Vagina (tissue), 2 donors: ENCODE measurements around the gene NGFR. TPM values are rescaled to one million over a fixed set of nuclear protein-coding genes. Genes with fewer than 3 reads are reported as not detected.

Experiments used
- DNase-seq, 2 donors: peaks; one replicate each; pipeline ENCODE4 v3.0.0-alpha.2; 2017; ENCODE audit errors: extremely low spot score in 2 of 2
- H3K27ac ChIP-seq: fragments of 200-600 bp; sonication (generic); one replicate; pipeline ENCODE4 v1.5.1; 2019
- H3K27me3 ChIP-seq: fragments of 200-600 bp; sonication (generic); one replicate; pipeline ENCODE4 v1.5.1; 2019
- H3K36me3 ChIP-seq, 2 donors: fragments of 200-600 bp; sonication (generic); one replicate each; pipeline ENCODE4 v1.5.1; 2017 to 2019
- H3K4me1 ChIP-seq: fragments of 200-600 bp; sonication (generic); one replicate; pipeline ENCODE4 v1.5.1; 2019
- H3K4me3 ChIP-seq, 2 donors: fragments of 200-600 bp; sonication (generic); 1 replicate in 1 of 2; 2 replicates in 1 of 2; pipeline ENCODE4 v1.5.1; 2016 to 2019
- H3K9me3 ChIP-seq: fragments of 200-600 bp; sonication (generic); one replicate; pipeline ENCODE4 v1.5.1; 2019
- POLR2A ChIP-seq, 2 donors: fragments of 450-650 bp; IDR thresholded peaks; one replicate each; pipeline ENCODE4 v1.6.1; 2017; ENCODE audit warnings: antibody characterized with exemption in 2 of 2, mild to moderate bottlenecking in 2 of 2, moderate library complexity in 2 of 2
- POLR2AphosphoS5 ChIP-seq, 2 donors: sonication (generic); formaldehyde crosslinking; IDR thresholded peaks; one replicate each; pipeline ENCODE4 v1.9.0; 2017; ENCODE audit warnings: antibody characterized with exemption in 2 of 2, mild to moderate bottlenecking in 2 of 2, low read depth in 1 of 2; ENCODE audit not compliant: insufficient read depth in 1 of 2
- intact Hi-C: fragments of 100-400 bp; cut with DNase I; formaldehyde crosslinking; loops from one replicate; pipeline ENCODE4 v1.15.1; 2023
- microRNA-seq: library from miRNA; unstranded; fragments of <30 nt; microRNA quantifications from one replicate; pipeline ENCODE4, GENCODE V29; 2017; ENCODE audit warnings: borderline number of aligned reads, borderline replicate concordance
- small RNA-seq: library from RNA; depleted of rRNA; stranded (forward); fragments of <200 nt; gene quantifications from one replicate; pipeline ENCODE3, GENCODE V24; 2016
- total RNA-seq: library from RNA; depleted of rRNA; stranded (reverse); fragments of >200 nt; gene quantifications from one replicate; pipeline ENCODE4 v1.2.3, GENCODE V29; 2016
- TF ChIP-seq, protein P1 (sequence below), 3 experiments: fragments of 450-650 bp in 2 of 3; fragments of 200-600 bp in 1 of 3; sonication (generic) in 1 of 3; IDR thresholded peaks; one replicate each; pipeline ENCODE4 v1.5.1; 2017 to 2019; ENCODE audit warnings: antibody characterized with exemption in 3 of 3, mild to moderate bottlenecking in 2 of 3, moderate library complexity in 2 of 3

Gene NGFR
- total RNA-seq, 1 donor from 2014 or later: 41.7 TPM

DNA sequence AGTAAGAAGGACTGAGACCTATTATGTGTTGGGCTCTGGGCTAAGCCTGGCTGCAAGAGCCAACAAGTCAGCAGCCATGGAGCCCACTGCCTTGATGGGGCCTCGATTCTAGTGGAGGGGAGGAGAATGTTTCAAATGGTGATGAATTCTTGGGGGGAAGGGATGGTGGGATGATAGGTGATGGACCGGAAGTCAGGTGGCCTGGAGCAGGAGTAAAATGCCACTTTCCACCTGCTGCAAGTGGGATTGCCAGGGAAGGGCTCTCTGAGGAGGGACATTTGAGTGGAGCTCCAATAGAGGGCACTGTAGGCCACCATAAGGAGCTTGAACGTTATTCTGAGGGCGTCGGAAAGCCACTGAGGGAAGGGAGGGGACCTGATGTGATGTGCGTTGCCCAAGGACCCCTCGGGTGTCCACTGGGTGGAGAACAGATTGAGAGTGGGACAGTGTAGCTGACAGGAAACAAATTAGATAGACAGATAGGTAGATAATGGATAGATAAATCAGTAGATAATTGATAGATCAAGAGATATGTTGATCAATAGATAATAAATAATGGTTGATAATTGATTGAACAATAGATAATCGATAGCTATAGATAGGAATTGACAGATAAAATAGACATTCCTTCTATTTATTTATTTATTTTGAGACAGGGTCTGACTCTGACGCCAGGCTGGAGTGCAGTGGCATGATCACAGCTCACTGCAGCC, 62.4 kb downstream of the NGFR start:
- Histone ChIP-seq H3K27me3 (no peaks in the 10 kb centered on the region), H3K4me1 (peaks cover 11% of the 10 kb centered on the region), H3K36me3 (no peaks in the 10 kb centered on the region), H3K9me3 (no peaks in the 10 kb centered on the region), H3K4me3 (no peak overlapping the region), H3K27ac (no peak overlapping the region)
- no peak for DNase-seq
- intact Hi-C loops: loop anchor here (2.0 to 10.0 kb wide), 5 partner anchors 63 to 437 kb away; partner anchors contain the start of genes DLX3 and NGFR
- TF ChIP-seq, protein P1, sequence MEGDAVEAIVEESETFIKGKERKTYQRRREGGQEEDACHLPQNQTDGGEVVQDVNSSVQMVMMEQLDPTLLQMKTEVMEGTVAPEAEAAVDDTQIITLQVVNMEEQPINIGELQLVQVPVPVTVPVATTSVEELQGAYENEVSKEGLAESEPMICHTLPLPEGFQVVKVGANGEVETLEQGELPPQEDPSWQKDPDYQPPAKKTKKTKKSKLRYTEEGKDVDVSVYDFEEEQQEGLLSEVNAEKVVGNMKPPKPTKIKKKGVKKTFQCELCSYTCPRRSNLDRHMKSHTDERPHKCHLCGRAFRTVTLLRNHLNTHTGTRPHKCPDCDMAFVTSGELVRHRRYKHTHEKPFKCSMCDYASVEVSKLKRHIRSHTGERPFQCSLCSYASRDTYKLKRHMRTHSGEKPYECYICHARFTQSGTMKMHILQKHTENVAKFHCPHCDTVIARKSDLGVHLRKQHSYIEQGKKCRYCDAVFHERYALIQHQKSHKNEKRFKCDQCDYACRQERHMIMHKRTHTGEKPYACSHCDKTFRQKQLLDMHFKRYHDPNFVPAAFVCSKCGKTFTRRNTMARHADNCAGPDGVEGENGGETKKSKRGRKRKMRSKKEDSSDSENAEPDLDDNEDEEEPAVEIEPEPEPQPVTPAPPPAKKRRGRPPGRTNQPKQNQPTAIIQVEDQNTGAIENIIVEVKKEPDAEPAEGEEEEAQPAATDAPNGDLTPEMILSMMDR (IDR thresholded peaks at IDR 0.05): no peak
- no peak for TF ChIP-seq POLR2AphosphoS5 (IDR thresholded peaks at IDR 0.05; ENCODE audit: insufficient read depth in 1 of 2, low read depth in 1 of 2)
- no peak for TF ChIP-seq POLR2A (IDR thresholded peaks at IDR 0.05)

Small RNA genes lying within 50 kb of the gene (microRNA-seq; reads per million reads assigned to microRNA genes)
- not detected for gene MIR6165

Small RNA genes lying within 50 kb of the gene (small RNA-seq; reads per million reads assigned to genes)
- gene MIR6165: not detected

Other genes with a start within 250 kb of the NGFR start
- 42.7 TPM for gene ZNF652, start 133.0 kb upstream of the NGFR start, total RNA-seq
- gene PHB1, start 80.4 kb upstream of the NGFR start, total RNA-seq: 58.7 TPM
- gene NXPH3, start 80.6 kb downstream of the NGFR start, total RNA-seq: 18.4 TPM
- gene SPOP, start 182.8 kb downstream of the NGFR start, total RNA-seq: 87.2 TPM
- 42.0 TPM for gene SLC35B1, start 212.7 kb downstream of the NGFR start, total RNA-seq